Measurements from ENCODE around the gene ACCSL. TPM values are rescaled to one million over a fixed set of nuclear protein-coding genes. Genes with fewer than 3 reads are reported as not detected.
A peak's percentile ranks its signal among the peaks of the same experiment; 100 is the strongest.

ACCSL gene
- total RNA-seq, 6 experiments from 2014 or later = not detected

- Mint-ChIP-seq H3K4me3 (no peak overlapping the region), H3K27me3 (ENCODE audit: insufficient read depth) (peaks cover 4% of the 10 kb centered on the region), H3K4me1 (ENCODE audit: low read depth) (peaks cover 45% of the 10 kb centered on the region), H3K27ac (no peak overlapping the region), H3K9me3 (peaks cover 8% of the 10 kb centered on the region; the same call in 1 of the 2 replicates), H3K36me3 (ENCODE audit: low read depth) (peaks cover 4% of the 10 kb centered on the region; the same call in 1 of the 2 replicates)
- TF ChIP-seq CTCF (IDR thresholded peaks at IDR 0.05) = no peak
- DNase-seq = no peak
Measured at GRCh38 chr11:44029507-44029845, 18.3 kb upstream of the ACCSL start.

- Mint-ChIP-seq H3K27me3 (ENCODE audit: insufficient read depth) (peaks cover 8% of the 10 kb centered on the region), H3K27ac (peak overlapping the region; percentile 69), H3K4me3 (no peak overlapping the region; the same call in 1 of the 2 replicates), H3K4me1 (ENCODE audit: low read depth) (peaks cover 45% of the 10 kb centered on the region), H3K36me3 (ENCODE audit: low read depth) (peaks cover 4% of the 10 kb centered on the region; the same call in 1 of the 2 replicates), H3K9me3 (peaks cover 8% of the 10 kb centered on the region; the same call in 1 of the 2 replicates)
- DNase-seq = peak; percentile 49
- no peak for TF ChIP-seq CTCF (IDR thresholded peaks at IDR 0.05)
Measured at GRCh38 chr11:44029977-44030911, 17.5 kb upstream of the ACCSL start.

GRCh38 chr11:44030996-44031395 lies 16.8 kb upstream of the ACCSL start:
- Mint-ChIP-seq H3K36me3 (ENCODE audit: low read depth) (peaks cover 4% of the 10 kb centered on the region; the same call in 1 of the 2 replicates), H3K9me3 (peaks cover 4% of the 10 kb centered on the region; the same call in 1 of the 2 replicates), H3K4me1 (ENCODE audit: low read depth) (peaks cover 45% of the 10 kb centered on the region), H3K4me3 (no peak overlapping the region; the same call in 1 of the 2 replicates), H3K27ac (no peak overlapping the region), H3K27me3 (ENCODE audit: insufficient read depth) (peaks cover 8% of the 10 kb centered on the region)
- DNase-seq = no peak
- TF ChIP-seq CTCF (IDR thresholded peaks at IDR 0.05) = no peak

GRCh38 chr11:44031549-44031948 lies 16.2 kb upstream of the ACCSL start:
- no peaks in the 10 kb centered on the region for H3K36me3 Mint-ChIP-seq (ENCODE audit: low read depth)
- TF ChIP-seq CTCF (IDR thresholded peaks at IDR 0.05) = no peak
- peak overlapping the region; percentile 16; the same call in 1 of the 2 replicates for H3K27ac Mint-ChIP-seq
- H3K9me3 Mint-ChIP-seq = no peaks in the 10 kb centered on the region
- DNase-seq = no peak
- no peak overlapping the region for H3K4me3 Mint-ChIP-seq
- peaks cover 8% of the 10 kb centered on the region for H3K27me3 Mint-ChIP-seq (ENCODE audit: insufficient read depth)
- peaks cover 45% of the 10 kb centered on the region for H3K4me1 Mint-ChIP-seq (ENCODE audit: low read depth)

- peak; percentile 62 for DNase-seq
Measured at GRCh38 chr11:44032299-44033085, 15.3 kb upstream of the ACCSL start.

More at GRCh38 chr11:44032299-44033085, 15.3 kb upstream of the ACCSL start:
- Mint-ChIP-seq H3K27ac (peak overlapping the region; percentile 57), H3K9me3 (no peaks in the 10 kb centered on the region), H3K4me3 (no peak overlapping the region; the same call in 1 of the 2 replicates), H3K4me1 (ENCODE audit: low read depth) (peaks cover 45% of the 10 kb centered on the region), H3K27me3 (ENCODE audit: insufficient read depth) (peaks cover 8% of the 10 kb centered on the region), H3K36me3 (ENCODE audit: low read depth) (no peaks in the 10 kb centered on the region)
- no peak for TF ChIP-seq CTCF (IDR thresholded peaks at IDR 0.05)

All from HFFc6 (cell line).